Cortex of kidney (tissue), 1 donor: ENCODE results near the gene USP28.
"Not testable (repeated sequence)": the region's sequence is repeated elsewhere in the genome, so short reads cannot be mapped to it uniquely, and the experiment has no call there.

Source experiments
- DNase-seq: peaks from one replicate; lab custom pipeline; 2025; lab: John Stamatoyannopoulos, UW

USP28 gene

DNA sequence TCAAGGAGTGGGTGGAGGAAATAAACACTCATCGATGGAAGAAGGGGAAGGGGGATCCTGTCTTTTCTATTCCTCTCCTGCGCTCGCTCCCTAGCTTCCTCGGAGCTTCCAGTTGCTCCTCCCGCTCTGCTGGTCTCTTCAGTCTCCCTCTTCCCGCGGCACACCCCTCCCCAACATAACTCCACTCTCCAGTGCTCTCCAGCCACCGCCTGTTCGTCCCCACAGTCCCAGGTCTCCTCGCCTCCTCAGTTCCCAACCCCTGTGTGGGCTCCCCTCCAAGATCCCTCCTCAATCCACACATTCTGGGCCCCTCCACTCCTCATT, 102.3 kb downstream of the USP28 start:
- no peak for DNase-seq

- DNase-seq: no peak
These were observed 103.4 kb downstream of the USP28 start for GRCh38 chr11:113771964-113772363.

DNA sequence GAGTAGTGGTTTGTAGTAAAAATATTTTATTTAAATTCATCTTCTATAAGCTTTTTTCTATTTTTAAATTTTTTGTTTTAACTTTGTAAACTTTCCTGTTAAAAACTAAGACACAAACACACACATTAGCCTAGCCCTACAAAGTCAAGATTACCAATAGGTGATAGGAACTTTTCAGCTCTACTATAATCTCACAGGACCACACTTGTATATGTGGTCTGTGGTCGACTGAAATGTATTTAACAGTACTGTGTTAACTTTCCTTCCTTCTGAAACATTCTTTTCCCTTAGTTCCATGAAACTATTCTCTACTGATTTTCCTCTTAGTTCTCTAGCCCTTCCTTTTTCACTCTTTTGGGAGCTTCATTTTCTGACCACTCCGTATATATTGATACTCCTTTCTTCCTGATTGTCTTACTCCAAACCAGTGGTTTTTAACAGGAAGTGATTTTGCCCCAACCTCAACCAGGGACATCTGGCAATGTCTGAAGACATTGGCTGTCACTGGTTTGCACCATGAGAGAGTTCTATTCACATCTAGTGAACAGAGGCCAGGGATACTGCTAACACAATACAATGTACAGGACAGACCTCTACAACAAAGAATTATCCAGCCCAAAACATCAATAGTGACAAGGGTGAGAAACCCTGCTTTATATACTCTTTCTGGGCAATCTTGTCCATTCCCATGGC, 110.7 kb downstream of the USP28 start:
- DNase-seq: no peak

GRCh38 chr11:113763040-113763439, 112.3 kb downstream of the USP28 start:
- DNase-seq: not testable (repeated sequence)

GRCh38 chr11:113760241-113760640, 115.1 kb downstream of the USP28 start:
- no peak for DNase-seq

- no peak for DNase-seq
These were observed 122.4 kb downstream of the USP28 start for GRCh38 chr11:113752932-113753331.
